H4 (cell line): Measurements from ENCODE around the gene PLEKHG4. TPM values are rescaled to one million over a fixed set of nuclear protein-coding genes. Genes with fewer than 3 reads are reported as not detected.

Source experiments
- DNase-seq: peaks from one replicate; pipeline ENCODE4 v3.0.0-alpha.2; 2015; ENCODE audit warnings: low spot score
- total RNA-seq: library from RNA; depleted of rRNA; stranded (reverse); fragments of >200 nt; shearing (Covaris generic); gene quantifications from 2 replicates; pipeline ENCODE4 v1.2.3, GENCODE V29; 2014

Gene PLEKHG4
- total RNA-seq, 1 experiment from 2014 or later, result 2.4 TPM

- DNase-seq, result peak; percentile 49
These were observed 5.6 kb downstream of the PLEKHG4 start for GRCh38 chr16:67284699-67285646.

DNA sequence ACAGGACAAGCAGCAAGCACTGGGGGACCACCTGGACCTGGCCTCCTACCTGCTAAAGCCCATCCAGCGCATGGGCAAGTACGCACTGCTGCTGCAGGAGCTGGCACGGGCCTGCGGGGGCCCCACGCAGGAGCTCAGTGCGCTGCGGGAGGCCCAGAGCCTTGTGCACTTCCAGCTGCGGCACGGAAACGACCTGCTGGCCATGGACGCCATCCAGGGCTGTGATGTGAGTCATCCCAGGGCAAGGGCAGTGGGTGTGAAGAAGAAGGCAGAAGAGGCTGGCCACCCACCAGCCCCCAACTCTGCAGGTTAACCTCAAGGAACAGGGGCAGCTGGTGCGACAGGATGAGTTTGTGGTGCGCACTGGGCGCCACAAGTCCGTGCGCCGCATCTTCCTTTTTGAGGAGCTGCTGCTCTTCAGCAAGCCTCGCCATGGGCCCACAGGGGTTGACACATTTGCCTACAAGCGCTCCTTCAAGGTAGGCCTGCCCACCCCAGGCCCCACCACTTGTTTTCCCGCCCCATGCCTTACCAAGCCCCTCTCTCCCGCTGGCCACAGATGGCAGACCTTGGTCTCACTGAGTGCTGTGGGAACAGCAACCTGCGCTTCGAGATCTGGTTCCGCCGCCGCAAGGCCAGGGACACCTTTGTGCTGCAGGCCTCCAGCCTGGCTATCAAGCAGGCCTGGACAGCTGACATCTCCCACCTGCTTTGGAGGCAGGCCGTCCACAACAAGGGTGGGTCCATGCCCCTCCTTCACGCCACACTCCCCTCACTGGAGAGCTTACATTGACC is 7.3 kb downstream of the PLEKHG4 start:
- no peak for DNase-seq

DNA sequence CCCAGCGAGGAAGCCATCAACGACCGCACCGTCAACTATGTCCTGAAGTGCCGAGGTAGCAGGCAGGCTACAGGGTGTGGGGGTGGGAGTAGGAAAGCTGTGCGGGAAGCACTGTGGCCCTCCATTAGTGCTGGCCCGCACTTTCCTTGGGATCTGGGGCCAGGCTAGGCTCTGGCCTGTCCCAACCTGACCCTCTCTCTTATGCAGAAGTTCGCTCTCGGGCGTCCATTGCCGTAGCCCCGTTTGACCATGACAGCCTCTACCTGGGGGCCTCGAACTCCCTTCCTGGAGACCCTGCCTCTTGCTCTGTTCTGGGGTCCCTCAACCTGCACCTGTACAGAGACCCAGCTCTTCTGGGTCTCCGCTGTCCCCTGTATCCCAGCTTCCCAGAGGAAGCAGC is 8.6 kb downstream of the PLEKHG4 start:
- DNase-seq, result no peak

DNA sequence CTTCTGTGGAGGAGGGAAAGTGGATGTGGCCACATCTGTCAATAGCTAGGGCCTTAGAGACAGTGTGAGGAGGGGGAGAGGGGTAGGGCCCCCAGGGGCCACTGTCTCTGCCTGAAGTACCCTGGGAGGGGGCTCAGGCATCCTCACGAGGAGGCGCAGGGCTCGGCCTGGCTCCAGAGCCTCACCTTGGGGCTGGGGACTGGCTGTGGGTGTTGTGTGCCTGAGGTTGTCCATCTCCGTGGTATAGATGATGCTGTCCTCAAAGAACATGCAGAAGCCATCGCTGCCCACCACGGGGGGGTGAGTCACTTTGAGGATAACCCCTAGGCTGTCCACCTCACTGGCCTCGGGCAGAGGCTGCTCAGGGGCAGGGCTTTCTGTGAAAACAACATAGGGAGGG is 12.1 kb downstream of the PLEKHG4 start:
- no peak for DNase-seq

DNA sequence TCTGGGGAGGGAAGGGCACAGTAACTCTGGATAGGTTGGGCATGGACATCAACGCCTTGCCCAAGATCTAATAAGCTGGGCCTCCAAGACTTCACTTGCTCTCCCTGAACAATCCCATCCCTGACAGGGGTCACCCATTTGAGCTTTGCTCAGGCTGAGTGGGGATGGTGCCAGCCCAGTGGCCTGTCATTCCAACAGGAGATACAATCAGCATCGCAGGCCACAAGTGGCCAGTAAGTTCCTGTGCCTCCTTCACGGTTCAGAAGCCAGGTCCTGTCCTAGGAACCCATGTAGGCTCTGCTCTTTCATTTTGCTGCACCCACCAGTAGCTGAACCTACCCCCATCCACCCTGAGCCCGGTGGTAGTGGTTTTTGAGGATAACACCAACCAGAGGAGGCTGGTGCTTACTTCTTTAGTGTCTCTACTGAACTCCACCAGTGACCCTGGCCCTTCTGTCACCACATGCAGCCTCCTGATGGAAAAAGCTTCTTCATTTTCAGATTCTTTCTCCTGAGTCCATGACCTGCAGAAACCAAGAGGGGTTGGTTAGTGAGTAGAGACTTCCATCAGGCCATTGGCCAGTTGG is 14.9 kb downstream of the PLEKHG4 start:
- no peak for DNase-seq

- DNase-seq, result no peak
These were observed 15.6 kb downstream of the PLEKHG4 start for GRCh38 chr16:67294938-67295361.

DNA sequence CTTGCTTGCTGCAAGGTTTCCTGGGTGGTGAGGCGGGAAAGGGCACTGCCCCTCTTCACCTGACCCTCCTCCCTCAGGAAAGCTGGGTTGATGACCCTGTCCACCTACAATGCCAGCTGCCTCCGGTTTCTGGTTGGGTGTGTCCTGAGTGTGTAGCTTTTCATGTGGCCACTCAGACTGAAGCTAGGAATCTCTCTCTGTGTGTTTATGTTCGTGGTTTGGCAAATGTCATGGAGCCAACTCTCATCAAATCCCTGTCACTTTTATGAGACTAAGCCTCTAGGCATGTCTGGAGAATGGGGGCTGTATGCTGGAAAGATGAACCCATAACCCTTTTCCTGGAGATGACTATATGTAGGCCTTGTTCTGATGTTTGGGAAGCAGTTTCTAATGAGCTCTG is 17.1 kb downstream of the PLEKHG4 start:
- peak; percentile 73 for DNase-seq

GRCh38 chr16:67298277-67298676 is 18.9 kb downstream of the PLEKHG4 start:
- no peak for DNase-seq

DNA sequence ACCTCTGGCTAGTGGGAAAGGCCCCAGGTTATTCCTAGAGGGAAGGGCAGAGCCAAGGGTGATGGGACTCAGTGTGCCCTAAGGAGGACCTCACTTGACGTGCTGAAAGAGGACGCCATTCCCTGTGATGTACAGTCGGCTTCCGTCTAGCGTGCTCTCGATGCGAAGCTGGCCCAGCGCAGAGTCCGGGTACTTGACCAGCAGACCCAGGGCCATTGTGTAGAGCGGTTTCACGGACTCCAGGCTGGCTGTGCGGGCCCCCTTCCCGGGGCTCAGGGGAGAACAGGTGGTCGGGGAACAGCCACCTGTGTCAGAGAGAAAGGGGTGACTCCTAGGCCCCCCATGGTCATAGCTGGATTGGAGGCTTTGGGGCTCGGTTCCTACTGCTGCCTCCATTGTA is 19.9 kb downstream of the PLEKHG4 start:
- DNase-seq, result no peak

GRCh38 chr16:67301080-67301782 is 21.9 kb downstream of the PLEKHG4 start:
- no peak for DNase-seq

DNA sequence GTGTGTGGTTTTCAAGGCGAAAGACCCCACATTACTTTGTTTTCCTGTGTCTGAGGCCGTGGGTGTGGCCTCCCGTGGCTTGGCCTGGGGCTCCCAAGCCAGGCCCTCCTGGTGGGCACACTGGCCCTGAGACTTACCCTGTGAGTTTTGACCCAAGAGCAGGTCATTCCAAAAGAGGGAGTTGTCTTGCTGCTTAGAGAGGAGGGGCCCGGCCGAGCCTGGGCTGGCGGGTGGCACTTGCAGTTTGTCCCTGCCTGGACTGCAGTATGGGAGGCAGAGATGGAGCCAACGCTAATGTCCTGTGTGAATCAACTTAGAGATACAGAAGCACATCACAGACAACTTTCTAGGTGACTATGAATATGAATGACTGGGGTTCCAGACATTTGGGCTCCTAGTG is 22.7 kb downstream of the PLEKHG4 start:
- DNase-seq, result no peak

GRCh38 chr16:67302970-67303369 is 23.6 kb downstream of the PLEKHG4 start:
- DNase-seq, result no peak

DNA sequence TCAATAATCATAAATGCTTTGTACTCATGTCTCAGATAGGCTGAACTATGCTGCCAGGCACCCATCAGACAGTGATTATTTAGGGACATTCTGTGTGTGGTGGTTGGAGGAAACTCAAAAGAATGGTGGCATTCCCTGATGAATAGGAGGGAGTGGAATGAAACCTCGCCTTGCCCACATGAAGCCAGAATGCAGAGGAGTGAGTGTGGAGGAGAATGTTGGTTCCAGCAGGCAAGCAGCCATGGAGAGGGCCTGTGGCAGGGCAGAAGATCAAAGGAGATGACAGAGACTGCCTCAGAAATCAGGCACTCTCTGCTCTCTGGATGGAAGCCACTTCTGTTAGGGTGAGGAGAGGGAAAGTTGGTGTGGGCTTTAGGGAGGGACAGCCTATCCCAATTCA is 24.7 kb downstream of the PLEKHG4 start:
- no peak for DNase-seq

GRCh38 chr16:67305216-67306071 is 26.1 kb downstream of the PLEKHG4 start:
- DNase-seq, result no peak

- DNase-seq, result no peak
These were observed 31.2 kb downstream of the PLEKHG4 start for GRCh38 chr16:67310561-67310960.

GRCh38 chr16:67311607-67312488 is 32.5 kb downstream of the PLEKHG4 start:
- DNase-seq, result peak; percentile 98

DNA sequence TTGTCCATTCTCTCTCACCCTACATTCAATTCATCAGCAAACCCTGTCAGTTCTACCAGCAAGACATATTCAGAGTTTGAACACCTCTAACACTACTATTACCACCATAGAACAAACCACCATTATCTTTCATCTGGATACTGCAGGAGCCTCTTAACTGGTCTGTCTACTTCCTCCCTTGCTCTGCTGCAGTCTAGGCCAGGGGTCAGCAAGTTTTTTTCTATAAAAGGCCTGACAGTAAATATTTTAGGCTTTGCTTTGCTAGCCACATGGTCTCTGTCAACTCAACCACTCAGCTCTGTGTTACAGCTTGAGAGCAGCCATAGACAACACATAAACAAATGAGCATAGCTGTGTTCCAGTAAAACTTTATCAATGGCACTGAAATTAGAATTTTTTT is 33.4 kb downstream of the PLEKHG4 start:
- DNase-seq, result no peak

DNA sequence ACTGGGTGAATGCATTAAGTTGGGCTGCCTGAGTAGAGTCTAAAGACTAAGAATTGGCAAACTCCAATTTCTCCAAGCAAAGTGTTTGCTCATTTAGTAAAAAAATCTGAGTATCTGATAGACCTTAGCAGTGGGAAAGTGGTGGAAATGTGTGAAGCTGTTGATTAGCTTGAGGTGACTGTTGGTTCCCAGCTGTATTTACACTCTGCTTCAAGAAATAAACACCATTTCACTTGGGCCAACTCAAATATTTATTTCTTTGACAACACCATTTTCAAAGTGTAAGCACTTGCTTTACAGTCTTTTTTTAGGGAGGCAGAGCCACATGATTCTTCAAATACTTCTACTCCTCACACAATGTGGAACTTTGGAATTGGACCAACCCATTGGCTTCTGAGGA is 38.5 kb downstream of the PLEKHG4 start:
- DNase-seq, result no peak

DNA sequence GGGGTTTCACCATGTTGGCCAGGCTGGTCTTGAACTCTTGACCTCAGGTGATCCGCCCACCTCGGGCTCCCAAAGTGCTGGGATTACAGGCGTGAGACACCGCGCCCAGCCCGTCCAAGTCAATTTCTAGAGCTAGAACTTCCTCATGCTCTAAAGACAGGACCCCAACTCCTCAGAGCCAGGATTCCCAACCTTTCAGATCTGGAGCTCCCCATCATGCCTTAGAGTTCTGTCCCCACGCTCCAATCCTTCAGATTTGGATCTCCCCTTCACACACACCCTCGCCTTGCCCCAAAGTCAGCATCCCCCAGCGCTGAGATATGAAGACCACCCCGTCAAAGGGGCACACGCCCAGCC is 46.8 kb downstream of the PLEKHG4 start:
- DNase-seq, result no peak
